Suprapubic skin (tissue), 4 donors: ENCODE results near the gene INO80C. TPM values are rescaled to one million over a fixed set of nuclear protein-coding genes. Genes with fewer than 3 reads are reported as not detected.

ENCODE experiments used
- DNase-seq, 2 donors: peaks; one replicate each; pipeline ENCODE4 v3.0.0-alpha.2; 2019; ENCODE audit warnings: low spot score in 2 of 2
- H3K27ac ChIP-seq: fragments of 200-600 bp; sonication (generic); one replicate; pipeline ENCODE4 v1.5.1; 2019
- H3K27me3 ChIP-seq: fragments of 200-600 bp; sonication (generic); one replicate; pipeline ENCODE4 v1.5.1; 2019
- H3K36me3 ChIP-seq: fragments of 200-600 bp; sonication (generic); one replicate; pipeline ENCODE4 v1.5.1; 2019
- H3K4me1 ChIP-seq: fragments of 200-600 bp; sonication (generic); one replicate; pipeline ENCODE4 v1.5.1; 2019
- H3K4me3 ChIP-seq: fragments of 200-600 bp; sonication (generic); one replicate; pipeline ENCODE4 v1.5.1; 2019; ENCODE audit warnings: mild to moderate bottlenecking
- H3K9me3 ChIP-seq: fragments of 200-600 bp; sonication (generic); one replicate; pipeline ENCODE4 v1.5.1; 2019
- EP300 ChIP-seq: sonication (generic); formaldehyde crosslinking; IDR thresholded peaks from one replicate; pipeline ENCODE4 v1.6.1; 2017; ENCODE audit warnings: antibody characterized with exemption
- POLR2A ChIP-seq, 2 donors: fragments of 450-650 bp; IDR thresholded peaks; one replicate each; pipeline ENCODE4 v1.6.1; 2017; ENCODE audit warnings: antibody characterized with exemption in 2 of 2, mild to moderate bottlenecking in 2 of 2, moderate library complexity in 2 of 2
- POLR2AphosphoS5 ChIP-seq, 3 donors: sonication (generic); formaldehyde crosslinking; IDR thresholded peaks; one replicate each; pipeline ENCODE4 v1.6.1; 2017; ENCODE audit warnings: antibody characterized with exemption in 3 of 3
- WGBS: methylation state at CpG from one replicate; pipeline ENCODE4 v1.1.5; 2018; 5-methylcytosine and 5-hydroxymethylcytosine counted together
- total RNA-seq, 4 donors: library from RNA; depleted of rRNA; stranded (reverse); fragments of >200 nt; gene quantifications; one replicate each; pipeline ENCODE4 v1.1.0, GENCODE V29; 2016
- TF ChIP-seq, protein P1 (sequence below), 2 donors: fragments of 200-600 bp in 1 of 2; fragments of 450-650 bp in 1 of 2; sonication (generic) in 1 of 2; IDR thresholded peaks; one replicate each; pipeline ENCODE4 v1.5.1; 2016 to 2019; ENCODE audit warnings: antibody characterized with exemption in 2 of 2, mild to moderate bottlenecking in 1 of 2, moderate library complexity in 1 of 2

The INO80C gene
- total RNA-seq, 4 donors from 2014 or later: 12.6 to 35.2 (median 18.2) TPM

DNA sequence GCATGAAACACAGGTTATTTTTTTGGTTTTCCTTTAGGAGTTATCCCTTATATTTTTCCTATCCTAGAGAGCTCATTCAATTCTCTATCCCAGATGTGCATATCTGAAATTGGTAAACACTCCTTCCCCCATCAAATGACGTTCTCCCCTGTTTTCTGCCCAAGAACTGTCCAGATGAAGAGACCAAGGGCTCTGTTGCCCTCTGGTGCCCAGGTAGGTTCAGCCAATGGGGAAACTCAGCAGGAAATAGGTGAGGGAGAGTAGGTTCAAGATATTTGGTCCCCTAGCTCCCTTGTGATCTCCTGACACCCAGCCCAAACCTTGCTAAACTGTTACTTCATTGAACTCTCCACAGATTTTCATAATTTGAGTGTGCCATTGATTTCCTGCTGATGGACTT, 14.1 kb upstream of the INO80C start:
- no peak for DNase-seq
- TF ChIP-seq EP300 (no peak), POLR2AphosphoS5 (IDR thresholded peaks at IDR 0.05) (no peak), POLR2A (IDR thresholded peaks at IDR 0.05) (no peak)
- TF ChIP-seq, protein P1, sequence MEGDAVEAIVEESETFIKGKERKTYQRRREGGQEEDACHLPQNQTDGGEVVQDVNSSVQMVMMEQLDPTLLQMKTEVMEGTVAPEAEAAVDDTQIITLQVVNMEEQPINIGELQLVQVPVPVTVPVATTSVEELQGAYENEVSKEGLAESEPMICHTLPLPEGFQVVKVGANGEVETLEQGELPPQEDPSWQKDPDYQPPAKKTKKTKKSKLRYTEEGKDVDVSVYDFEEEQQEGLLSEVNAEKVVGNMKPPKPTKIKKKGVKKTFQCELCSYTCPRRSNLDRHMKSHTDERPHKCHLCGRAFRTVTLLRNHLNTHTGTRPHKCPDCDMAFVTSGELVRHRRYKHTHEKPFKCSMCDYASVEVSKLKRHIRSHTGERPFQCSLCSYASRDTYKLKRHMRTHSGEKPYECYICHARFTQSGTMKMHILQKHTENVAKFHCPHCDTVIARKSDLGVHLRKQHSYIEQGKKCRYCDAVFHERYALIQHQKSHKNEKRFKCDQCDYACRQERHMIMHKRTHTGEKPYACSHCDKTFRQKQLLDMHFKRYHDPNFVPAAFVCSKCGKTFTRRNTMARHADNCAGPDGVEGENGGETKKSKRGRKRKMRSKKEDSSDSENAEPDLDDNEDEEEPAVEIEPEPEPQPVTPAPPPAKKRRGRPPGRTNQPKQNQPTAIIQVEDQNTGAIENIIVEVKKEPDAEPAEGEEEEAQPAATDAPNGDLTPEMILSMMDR (IDR thresholded peaks at IDR 0.05): no peak
- no peaks in the 10 kb centered on the region for H3K9me3 ChIP-seq

DNA sequence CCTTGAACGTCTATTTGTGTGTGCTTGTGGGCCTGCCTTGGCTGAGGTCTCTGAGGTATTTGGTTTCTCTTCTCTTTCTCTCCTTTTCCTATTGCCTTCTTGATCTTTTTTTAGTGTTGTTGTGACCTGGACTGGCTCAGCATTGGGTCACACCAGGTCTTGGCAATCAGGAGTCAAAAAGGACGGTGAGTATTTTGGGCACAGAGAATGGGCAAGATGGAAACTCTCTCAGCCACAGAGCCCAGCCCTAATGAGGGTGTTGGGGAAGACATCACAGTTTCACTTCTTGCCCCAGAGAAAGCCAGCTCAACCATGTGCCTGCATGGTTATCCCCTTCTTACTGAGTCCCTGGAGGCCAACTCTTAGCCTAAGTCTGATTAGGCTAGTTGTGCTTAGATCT, 13.7 kb upstream of the INO80C start:
- Histone ChIP-seq H3K36me3 (no peaks in the 10 kb centered on the region), H3K27ac (no peak overlapping the region), H3K4me1 (peaks cover 13% of the 10 kb centered on the region), H3K9me3 (no peaks in the 10 kb centered on the region), H3K27me3 (no peaks in the 10 kb centered on the region), H3K4me3 (no peak overlapping the region)
- TF ChIP-seq POLR2AphosphoS5 (IDR thresholded peaks at IDR 0.05) (no peak), EP300 (no peak), POLR2A (IDR thresholded peaks at IDR 0.05) (no peak)
- TF ChIP-seq, protein P1 (IDR thresholded peaks at IDR 0.05): no peak
- no peak for DNase-seq
- WGBS: 90% methylated on average over 2 of the region's 2 CpGs

More for the DNA sequence above, 14.1 kb upstream of the INO80C start:
- 79% methylated on average over 1 of the region's 1 CpG for WGBS
- Histone ChIP-seq H3K4me3 (no peak overlapping the region), H3K27ac (no peak overlapping the region), H3K27me3 (no peaks in the 10 kb centered on the region), H3K4me1 (peaks cover 13% of the 10 kb centered on the region), H3K36me3 (no peaks in the 10 kb centered on the region)

DNA sequence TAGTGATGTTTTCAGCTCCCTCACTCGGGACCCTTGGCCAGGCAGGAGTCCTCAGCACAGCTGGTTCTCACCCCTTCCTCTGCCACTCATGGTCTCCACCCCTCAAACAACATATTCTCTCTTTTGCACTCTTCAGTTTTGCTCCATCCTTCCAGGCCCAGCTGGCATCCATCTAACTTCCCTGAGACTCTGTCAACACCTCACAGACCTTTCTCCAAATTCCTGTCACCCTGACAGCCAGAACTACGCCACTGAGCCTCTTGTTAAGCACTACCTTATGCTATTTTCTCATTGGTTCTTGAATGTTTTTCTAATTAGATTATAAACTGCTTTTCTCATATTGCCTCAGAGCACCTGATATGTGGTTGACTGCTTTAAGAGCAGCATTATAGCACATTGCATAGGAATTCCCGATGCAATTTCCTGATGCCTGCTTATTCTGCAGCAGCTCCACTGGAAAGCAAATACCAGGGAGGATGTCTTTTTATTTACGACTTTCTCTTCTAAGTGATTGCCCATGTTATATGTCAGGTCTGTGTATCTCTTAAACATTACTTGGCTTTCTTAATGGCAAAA, 12.4 kb upstream of the INO80C start:
- TF ChIP-seq, protein P1 (IDR thresholded peaks at IDR 0.05): no peak
- no peak for TF ChIP-seq EP300
- no peak for TF ChIP-seq POLR2A (IDR thresholded peaks at IDR 0.05)
- no peak for TF ChIP-seq POLR2AphosphoS5 (IDR thresholded peaks at IDR 0.05)
- H3K4me1 ChIP-seq: peaks cover 13% of the 10 kb centered on the region
- H3K9me3 ChIP-seq: no peaks in the 10 kb centered on the region
- no peak overlapping the region for H3K27ac ChIP-seq
- no peak for DNase-seq
- WGBS: 66% methylated on average over 4 of the region's 4 CpGs
- no peaks in the 10 kb centered on the region for H3K36me3 ChIP-seq
- no peak overlapping the region for H3K4me3 ChIP-seq
- no peaks in the 10 kb centered on the region for H3K27me3 ChIP-seq

DNA sequence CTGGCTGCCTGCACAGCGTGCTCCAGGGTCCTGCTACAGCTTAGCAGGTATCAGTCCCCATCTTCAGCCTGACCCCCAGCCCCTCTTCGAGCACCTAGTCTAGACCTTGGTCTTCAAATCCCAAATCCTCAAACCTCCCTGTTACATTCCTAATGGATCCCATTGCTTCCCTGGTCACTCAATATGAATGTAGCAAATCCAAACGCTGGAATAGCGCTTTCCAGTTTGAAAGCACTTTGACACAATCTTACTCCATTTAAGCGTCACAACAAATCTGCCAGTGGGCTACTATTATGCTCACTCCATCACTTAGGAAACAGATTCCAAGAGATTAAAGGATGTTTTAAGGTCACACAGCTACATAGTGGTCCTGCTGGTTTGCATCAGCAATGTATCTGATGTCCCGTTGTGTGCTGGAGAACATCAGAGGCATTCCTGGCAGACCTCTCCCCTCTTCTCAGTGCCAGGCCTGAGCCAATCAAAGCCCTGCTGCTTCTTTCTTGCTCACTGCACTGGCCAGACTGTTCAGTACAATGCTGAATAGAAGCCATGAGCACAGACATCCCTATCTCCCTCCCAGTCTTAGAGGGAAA, 11.1 kb upstream of the INO80C start:
- Histone ChIP-seq H3K36me3 (no peaks in the 10 kb centered on the region), H3K27ac (no peak overlapping the region), H3K4me3 (no peak overlapping the region), H3K27me3 (no peaks in the 10 kb centered on the region), H3K9me3 (no peaks in the 10 kb centered on the region), H3K4me1 (peaks cover 7% of the 10 kb centered on the region)
- WGBS: 75% methylated on average over 6 of the region's 6 CpGs
- DNase-seq: no peak
- TF ChIP-seq POLR2A (IDR thresholded peaks at IDR 0.05) (no peak), EP300 (no peak), POLR2AphosphoS5 (IDR thresholded peaks at IDR 0.05) (no peak)
- TF ChIP-seq, protein P1 (IDR thresholded peaks at IDR 0.05): no peak

DNA sequence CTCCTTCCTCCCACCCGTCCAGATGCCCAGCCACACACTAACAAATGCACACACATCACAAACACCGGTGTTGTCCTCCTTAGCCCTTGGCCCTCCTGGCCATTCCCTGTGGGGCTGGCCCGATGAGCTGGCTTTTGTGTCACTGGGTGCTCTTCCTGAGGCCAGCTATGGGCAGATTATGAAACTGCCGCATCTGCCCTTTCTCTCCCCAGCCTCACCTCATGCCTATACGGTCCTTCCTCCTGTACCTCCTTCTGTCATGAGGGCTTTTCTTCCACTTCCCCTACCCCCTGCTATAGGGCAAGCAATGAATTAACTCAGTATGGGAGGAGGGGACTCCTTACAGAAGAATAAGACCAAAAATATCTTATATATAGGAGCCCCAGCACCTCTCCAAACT, 10.3 kb upstream of the INO80C start:
- no peaks in the 10 kb centered on the region for H3K4me1 ChIP-seq
- no peaks in the 10 kb centered on the region for H3K27me3 ChIP-seq
- H3K4me3 ChIP-seq: no peak overlapping the region
- no peak for DNase-seq
- TF ChIP-seq EP300: no peak
- TF ChIP-seq POLR2A (IDR thresholded peaks at IDR 0.05): no peak
- TF ChIP-seq, protein P1 (IDR thresholded peaks at IDR 0.05): no peak
- TF ChIP-seq POLR2AphosphoS5 (IDR thresholded peaks at IDR 0.05): no peak
- H3K36me3 ChIP-seq: no peaks in the 10 kb centered on the region
- WGBS: 91% methylated on average over 5 of the region's 5 CpGs
- H3K9me3 ChIP-seq: no peaks in the 10 kb centered on the region
- H3K27ac ChIP-seq: no peak overlapping the region
